ENCODE data around the gene FAM221A. TPM values are rescaled to one million over a fixed set of nuclear protein-coding genes. Genes with fewer than 3 reads are reported as not detected.

The FAM221A gene
- total and polyA plus RNA-seq, 3 donors from 2014 or later, result 29.5 to 55.7 (median 32.9) TPM

GRCh38 chr7:23655433-23655832 lies 24.6 kb upstream of the FAM221A start:
- no peak for DNase-seq
- Histone ChIP-seq H3K36me3 (ENCODE audit: low read depth, missing control alignments) (no peaks in the 10 kb centered on the region), H3K4me3 (no peak overlapping the region), H3K4me1 (no peaks in the 10 kb centered on the region), H3K27ac (no peak overlapping the region), H3K27me3 (no peaks in the 10 kb centered on the region), H3K9me3 (no peaks in the 10 kb centered on the region)
- WGBS, 2 donors, result 71 to 85% methylated on average over 22 of the region's 22 CpGs
- intact Hi-C loops (cut with DNase I; ENCODE audit: low total_unique reads), result no loop called here
- no peak for TF ChIP-seq CTCF (IDR thresholded peaks at IDR 0.05)
- no peak for TF ChIP-seq POLR2A (IDR thresholded peaks at IDR 0.05)

- H3K36me3 ChIP-seq (ENCODE audit: low read depth, missing control alignments), result no peaks in the 10 kb centered on the region
- no peaks in the 10 kb centered on the region for H3K4me1 ChIP-seq
- H3K4me3 ChIP-seq, result no peak overlapping the region
- H3K27me3 ChIP-seq, result no peaks in the 10 kb centered on the region
- no peak overlapping the region for H3K27ac ChIP-seq
- 78 to 89% methylated on average over 7 of the region's 7 CpGs for WGBS, 2 donors
- no peak for DNase-seq
- no peaks in the 10 kb centered on the region for H3K9me3 ChIP-seq
- TF ChIP-seq POLR2A (IDR thresholded peaks at IDR 0.05) (no peak), CTCF (IDR thresholded peaks at IDR 0.05) (no peak)
- intact Hi-C loops (cut with DNase I; ENCODE audit: low total_unique reads), result no loop called here
Measured at GRCh38 chr7:23658831-23659427, 21.1 kb upstream of the FAM221A start.

GRCh38 chr7:23661385-23661784 lies 18.6 kb upstream of the FAM221A start:
- no peak overlapping the region for H3K27ac ChIP-seq
- no peaks in the 10 kb centered on the region for H3K36me3 ChIP-seq (ENCODE audit: low read depth, missing control alignments)
- TF ChIP-seq CTCF (IDR thresholded peaks at IDR 0.05), result no peak
- no peak for TF ChIP-seq POLR2A (IDR thresholded peaks at IDR 0.05)
- H3K4me1 ChIP-seq, result no peaks in the 10 kb centered on the region
- no peak overlapping the region for H3K4me3 ChIP-seq
- no peak for DNase-seq
- intact Hi-C loops (cut with DNase I; ENCODE audit: low total_unique reads), result no loop called here
- H3K9me3 ChIP-seq, result no peaks in the 10 kb centered on the region
- 86 to 89% methylated on average over 3 of the region's 3 CpGs for WGBS, 2 donors
- H3K27me3 ChIP-seq, result no peaks in the 10 kb centered on the region

- H3K9me3 ChIP-seq, result no peaks in the 10 kb centered on the region
- intact Hi-C loops (cut with DNase I; ENCODE audit: low total_unique reads), result no loop called here
- no peaks in the 10 kb centered on the region for H3K27me3 ChIP-seq
- 83 to 84% methylated on average over 8 of the region's 8 CpGs for WGBS, 2 donors
- H3K36me3 ChIP-seq (ENCODE audit: low read depth, missing control alignments), result no peaks in the 10 kb centered on the region
- H3K4me1 ChIP-seq, result no peaks in the 10 kb centered on the region
- H3K27ac ChIP-seq, result no peak overlapping the region
- no peak overlapping the region for H3K4me3 ChIP-seq
- no peak for DNase-seq
- TF ChIP-seq CTCF (IDR thresholded peaks at IDR 0.05), result no peak
- no peak for TF ChIP-seq POLR2A (IDR thresholded peaks at IDR 0.05)
Measured at GRCh38 chr7:23662124-23662983, 17.6 kb upstream of the FAM221A start.
